Measurements from ENCODE around the gene PPP1R3G. TPM values are rescaled to one million over a fixed set of nuclear protein-coding genes. Genes with fewer than 3 reads are reported as not detected.

The PPP1R3G gene
- total and polyA plus RNA-seq, 12 donors: 3.8 to 12.2 (median 8.0) TPM

GRCh38 chr6:5051394-5051793 is 33.7 kb upstream of the PPP1R3G start:
- ATAC-seq: no peak
- H3K27ac ChIP-seq: no peak overlapping the region
- H3K36me3 ChIP-seq: no peaks in the 10 kb centered on the region
- H3K4me1 ChIP-seq: peaks cover 0 to 10% (median 0%) of the 10 kb centered on the region in 9 donors
- WGBS, 2 donors: 96 to 97% methylated on average over 1 of the region's 1 CpG
- intact Hi-C loops (cut with DNase I): loop anchor here in 4 of 10 donors (10.0 kb wide), 4 partner anchors 63 to 353 kb away; no protein-coding TSS in a partner anchor
- H3K9me3 ChIP-seq: peaks cover 0 to 29% (median 11%) of the 10 kb centered on the region in 11 donors
- TF ChIP-seq CTCF (IDR thresholded peaks at IDR 0.05): no peak
- no peak overlapping the region for H3K4me3 ChIP-seq
- H3K27me3 ChIP-seq: no peaks in the 10 kb centered on the region
- no peak for DNase-seq

- H3K27me3 ChIP-seq: no peaks in the 10 kb centered on the region
- H3K9me3 ChIP-seq: peaks cover 0 to 29% (median 11%) of the 10 kb centered on the region in 11 donors
- H3K27ac ChIP-seq: no peak overlapping the region
- no peak overlapping the region for H3K4me3 ChIP-seq
- no peak for ATAC-seq
- no peak for TF ChIP-seq CTCF (IDR thresholded peaks at IDR 0.05)
- no peaks in the 10 kb centered on the region for H3K36me3 ChIP-seq
- peaks cover 0 to 10% (median 0%) of the 10 kb centered on the region in 9 donors for H3K4me1 ChIP-seq
- no peak for DNase-seq
- intact Hi-C loops (cut with DNase I): loop anchor here in 4 of 10 donors (10.0 kb wide), 4 partner anchors 62 to 352 kb away; no protein-coding TSS in a partner anchor
Observed at GRCh38 chr6:5053038-5053437, 32.1 kb upstream of the PPP1R3G start.

- H3K27ac ChIP-seq: no peak overlapping the region
- TF ChIP-seq CTCF (IDR thresholded peaks at IDR 0.05): no peak
- no peak overlapping the region for H3K4me3 ChIP-seq
- DNase-seq: no peak
- H3K4me1 ChIP-seq: peaks cover 0 to 10% (median 0%) of the 10 kb centered on the region in 9 donors
- no peaks in the 10 kb centered on the region for H3K36me3 ChIP-seq
- H3K9me3 ChIP-seq: peaks cover 0 to 24% (median 11%) of the 10 kb centered on the region in 11 donors
- no peak for ATAC-seq
- intact Hi-C loops (cut with DNase I): loop anchor here in 4 of 10 donors (10.0 kb wide), 4 partner anchors 61 to 351 kb away; no protein-coding TSS in a partner anchor
- no peaks in the 10 kb centered on the region for H3K27me3 ChIP-seq
- 61 to 76% methylated on average over 1 of the region's 1 CpG for WGBS, 2 donors
Observed at GRCh38 chr6:5053864-5054244, 31.3 kb upstream of the PPP1R3G start.

GRCh38 chr6:5054245-5054873 is 30.8 kb upstream of the PPP1R3G start:
- intact Hi-C loops (cut with DNase I): loop anchor here in 4 of 10 donors (10.0 kb wide), 4 partner anchors 60 to 350 kb away; no protein-coding TSS in a partner anchor
- no peak overlapping the region for H3K4me3 ChIP-seq
- no peak for TF ChIP-seq CTCF (IDR thresholded peaks at IDR 0.05)
- DNase-seq (no peak), ATAC-seq (no peak)
- no peak overlapping the region for H3K27ac ChIP-seq
- peaks cover 0 to 24% (median 11%) of the 10 kb centered on the region in 11 donors for H3K9me3 ChIP-seq
- H3K36me3 ChIP-seq: no peaks in the 10 kb centered on the region
- WGBS, 2 donors: 57 to 69% methylated on average over 6 of the region's 6 CpGs
- H3K4me1 ChIP-seq: peaks cover 0 to 10% (median 0%) of the 10 kb centered on the region in 9 donors
- no peaks in the 10 kb centered on the region for H3K27me3 ChIP-seq

Data from heart right ventricle (tissue), 16 donors.